PC-9 (cell line): Measurements from ENCODE around the gene MKS1. TPM values are rescaled to one million over a fixed set of nuclear protein-coding genes. Genes with fewer than 3 reads are reported as not detected.

Experiments
- BruUV-seq: library from RNA; stranded (reverse); fragments of 400-500 nt; replicated peaks from 2 replicates; lab custom pipeline; 2021; lab: Mats Ljungman, UMichigan
- CTCF ChIA-PET: fragments of 300-600 bp; sonication (Branson Sonifier 250); formaldehyde crosslinking; loops from one replicate; lab custom pipeline; 2022; ENCODE audit warnings: antibody characterized with exemption; lab: Charles Lee
- POLR2A ChIA-PET: fragments of 300-600 bp; sonication (Branson Sonifier 250); formaldehyde crosslinking; loops from one replicate; lab custom pipeline; 2022; ENCODE audit warnings: antibody characterized with exemption; ENCODE audit not compliant: unreplicated experiment; lab: Charles Lee
- DNase-seq, 2 experiments: peaks; one replicate each; pipeline versions ENCODE4 v3.0.0 to v3.0.0-alpha.2; 2015 to 2022; ENCODE audit warnings: mixed read lengths in 1 of 2
- H2AFZ ChIP-seq: fragments of 200-600 bp; sonication (generic); 2 replicates; pipeline ENCODE4 v1.8.1; 2017; ENCODE audit warnings: antibody characterized with exemption
- H3F3A ChIP-seq: fragments of 200-600 bp; sonication (generic); 2 replicates; pipeline ENCODE4 v1.8.1; 2017; ENCODE audit warnings: antibody characterized with exemption, mild to moderate bottlenecking, low read depth; ENCODE audit not compliant: insufficient read depth
- H3K27ac ChIP-seq: fragments of 200-600 bp; sonication (generic); 2 replicates; pipeline ENCODE4 v1.6.1; 2016; ENCODE audit warnings: mixed run types
- H3K27me3 ChIP-seq: fragments of 200-600 bp; sonication (generic); 2 replicates; pipeline ENCODE4 v1.6.1; 2016; ENCODE audit warnings: low read depth, mixed run types; ENCODE audit not compliant: insufficient read depth
- H3K36me3 ChIP-seq: fragments of 200-600 bp; sonication (generic); 2 replicates; pipeline ENCODE4 v1.6.1; 2016; ENCODE audit warnings: low read depth, mixed run types
- H3K4me1 ChIP-seq: fragments of 200-600 bp; sonication (generic); replicated peaks from 2 replicates; pipeline ENCODE4 v1.6.1; 2016; ENCODE audit warnings: mixed run types; ENCODE audit not compliant: insufficient read depth
- H3K4me2 ChIP-seq: fragments of 200-600 bp; sonication (generic); 2 replicates; pipeline ENCODE4 v1.6.1; 2017; ENCODE audit warnings: mixed run types
- H3K4me3 ChIP-seq: fragments of 200-600 bp; sonication (generic); 2 replicates; pipeline ENCODE4 v1.6.1; 2016; ENCODE audit warnings: mixed run types
- H3K79me2 ChIP-seq: fragments of 200-600 bp; sonication (generic); 2 replicates; pipeline ENCODE4 v1.6.1; 2017; ENCODE audit warnings: low read depth, mixed run types
- H3K9me2 ChIP-seq: fragments of 200-600 bp; sonication (generic); 2 replicates; pipeline ENCODE4 v1.8.1; 2017; ENCODE audit warnings: mild to moderate bottlenecking; ENCODE audit not compliant: insufficient read depth
- H3K9me3 ChIP-seq: fragments of 200-600 bp; sonication (generic); 2 replicates; pipeline ENCODE4 v1.8.1; 2016; ENCODE audit warnings: low read depth; ENCODE audit not compliant: insufficient read depth
- H4K20me1 ChIP-seq: fragments of 200-600 bp; sonication (generic); 2 replicates; pipeline ENCODE4 v1.8.1; 2017; ENCODE audit not compliant: insufficient read depth
- CTCF ChIP-seq: fragments of 200-600 bp; sonication (generic); conservative IDR thresholded peaks from 2 replicates; pipeline ENCODE4 v1.6.1; 2017; ENCODE audit warnings: mixed run types, antibody characterized with exemption, mild to moderate bottlenecking, moderate library complexity
- EZH2 ChIP-seq: fragments of 200-600 bp; sonication (generic); IDR thresholded peaks from 2 replicates; pipeline ENCODE4 v1.8.0; 2017; ENCODE audit warnings: antibody characterized with exemption, low read depth
- intact Hi-C: fragments of 100-400 bp; cut with micrococcal nuclease; formaldehyde crosslinking; loops from one replicate; pipeline ENCODE4 v1.10.0; 2022; ENCODE audit not compliant: unreplicated experiment
- total RNA-seq: library from RNA; stranded (reverse); gene quantifications from 2 replicates; pipeline ENCODE4 v1.2.3, GENCODE V29; 2021

The MKS1 gene
- total RNA-seq, 1 experiment from 2014 or later, result 28.6 TPM

- no peak overlapping the region for H2AFZ ChIP-seq
- no peaks in the 10 kb centered on the region for H3K4me1 ChIP-seq
- no peaks in the 10 kb centered on the region for H4K20me1 ChIP-seq
- no peak overlapping the region for H3K4me3 ChIP-seq
- no peaks in the 10 kb centered on the region for H3F3A ChIP-seq
- no peaks in the 10 kb centered on the region; the same call in 1 of the 2 replicates for H3K9me2 ChIP-seq
- no TSS peak for BruUV-seq
- TF ChIP-seq CTCF (no peak), EZH2 (no peak)
- ChIA-PET CTCF (no interaction called here), POLR2A (no interaction called here)
- peaks cover 85% of the 10 kb centered on the region for H3K27me3 ChIP-seq
- H3K27ac ChIP-seq, result no peak overlapping the region
- no peak overlapping the region for H3K4me2 ChIP-seq
- H3K9me3 ChIP-seq, result no peaks in the 10 kb centered on the region
- H3K36me3 ChIP-seq, result no peaks in the 10 kb centered on the region
- intact Hi-C loops, result no loop called here
- DNase-seq, result no peak
- H3K79me2 ChIP-seq, result no peaks in the 10 kb centered on the region
These were observed 35.7 kb upstream of the MKS1 start for GRCh38 chr17:58254803-58255202.

GRCh38 chr17:58253082-58253481 lies 34.0 kb upstream of the MKS1 start:
- POLR2A ChIA-PET, result no interaction called here
- BruUV-seq, result no TSS peak

GRCh38 chr17:58252141-58252540 lies 33.1 kb upstream of the MKS1 start:
- intact Hi-C loops, result no loop called here
- Histone ChIP-seq H3K9me3 (no peaks in the 10 kb centered on the region), H3K4me1 (no peaks in the 10 kb centered on the region), H3K4me3 (no peak overlapping the region), H3K79me2 (no peaks in the 10 kb centered on the region), H3K9me2 (no peaks in the 10 kb centered on the region), H3K27ac (no peak overlapping the region), H2AFZ (no peak overlapping the region), H4K20me1 (no peaks in the 10 kb centered on the region), H3K36me3 (no peaks in the 10 kb centered on the region), H3K27me3 (peaks cover 84% of the 10 kb centered on the region), H3F3A (no peaks in the 10 kb centered on the region), H3K4me2 (no peak overlapping the region)
- TF ChIP-seq CTCF (no peak), EZH2 (no peak)
- BruUV-seq, result no TSS peak
- POLR2A ChIA-PET, result no interaction called here
- no peak for DNase-seq
- CTCF ChIA-PET, result no interaction called here

More at GRCh38 chr17:58253082-58253481, 34.0 kb upstream of the MKS1 start:
- no peak for DNase-seq
- no peak overlapping the region for H2AFZ ChIP-seq
- no peaks in the 10 kb centered on the region for H3K9me2 ChIP-seq
- H3K4me3 ChIP-seq, result no peak overlapping the region
- TF ChIP-seq CTCF (no peak), EZH2 (no peak)
- no peak overlapping the region for H3K4me2 ChIP-seq
- H3F3A ChIP-seq, result no peaks in the 10 kb centered on the region
- no peaks in the 10 kb centered on the region for H4K20me1 ChIP-seq
- H3K36me3 ChIP-seq, result no peaks in the 10 kb centered on the region
- H3K27ac ChIP-seq, result no peak overlapping the region
- peaks cover 85% of the 10 kb centered on the region for H3K27me3 ChIP-seq
- no peaks in the 10 kb centered on the region for H3K79me2 ChIP-seq
- intact Hi-C loops, result no loop called here
- H3K4me1 ChIP-seq, result no peaks in the 10 kb centered on the region
- H3K9me3 ChIP-seq, result no peaks in the 10 kb centered on the region
- CTCF ChIA-PET, result no interaction called here
